SK-N-SH (cell line): ENCODE results near the gene BAG5.

Source experiments
- ELF1 ChIP-seq: IDR thresholded peaks from 2 replicates; pipeline ENCODE4 v1.4.0; 2012
- EP300 ChIP-seq, 2 experiments: IDR thresholded peaks; 2 replicates each; pipeline versions ENCODE4 v1.4.0 to v1.6.1; 2012; ENCODE audit warnings: borderline replicate concordance in 1 of 2, low read depth in 1 of 2, low read length in 1 of 2
- FOXJ3 ChIP-seq: sonication (generic); formaldehyde crosslinking; IDR thresholded peaks from 2 replicates; pipeline ENCODE4 v1.5.1; 2020; ENCODE audit warnings: mild to moderate bottlenecking, missing genetic modification reagents
- POLR2AphosphoS5 ChIP-seq: IDR thresholded peaks from 2 replicates; pipeline ENCODE4 v1.6.1; 2012; ENCODE audit warnings: low read depth, low read length
- RAD21 ChIP-seq: IDR thresholded peaks from 2 replicates; pipeline ENCODE4 v1.6.1; 2012; ENCODE audit warnings: mild to moderate bottlenecking, low read length
- TAF1 ChIP-seq: IDR thresholded peaks from 2 replicates; pipeline ENCODE4 v1.6.1; 2012; ENCODE audit warnings: low read depth, mild to moderate bottlenecking, low read length, moderate library complexity, borderline replicate concordance
- TCF12 ChIP-seq: IDR thresholded peaks from 2 replicates; pipeline ENCODE4 v1.4.0; 2012
- YY1 ChIP-seq: IDR thresholded peaks from 2 replicates; pipeline ENCODE4 v1.4.0; 2012; ENCODE audit warnings: low read depth, mild to moderate bottlenecking
- TF ChIP-seq, protein P1 (sequence below): fragments of 200-600 bp; sonication (generic); IDR thresholded peaks from 2 replicates; pipeline ENCODE4 v1.6.1; 2017; ENCODE audit warnings: antibody characterized with exemption, mild to moderate bottlenecking, moderate library complexity
- TF ChIP-seq, protein P2 (sequence below): fragments of 150-350 bp; IDR thresholded peaks from 2 replicates; pipeline ENCODE4 v1.6.1; 2017; ENCODE audit warnings: antibody characterized with exemption, low read length, low read depth, borderline replicate concordance
- TF ChIP-seq, protein P3 (sequence below): IDR thresholded peaks from 2 replicates; pipeline ENCODE4 v1.4.0; 2012; ENCODE audit warnings: low read depth, borderline replicate concordance

DNA sequence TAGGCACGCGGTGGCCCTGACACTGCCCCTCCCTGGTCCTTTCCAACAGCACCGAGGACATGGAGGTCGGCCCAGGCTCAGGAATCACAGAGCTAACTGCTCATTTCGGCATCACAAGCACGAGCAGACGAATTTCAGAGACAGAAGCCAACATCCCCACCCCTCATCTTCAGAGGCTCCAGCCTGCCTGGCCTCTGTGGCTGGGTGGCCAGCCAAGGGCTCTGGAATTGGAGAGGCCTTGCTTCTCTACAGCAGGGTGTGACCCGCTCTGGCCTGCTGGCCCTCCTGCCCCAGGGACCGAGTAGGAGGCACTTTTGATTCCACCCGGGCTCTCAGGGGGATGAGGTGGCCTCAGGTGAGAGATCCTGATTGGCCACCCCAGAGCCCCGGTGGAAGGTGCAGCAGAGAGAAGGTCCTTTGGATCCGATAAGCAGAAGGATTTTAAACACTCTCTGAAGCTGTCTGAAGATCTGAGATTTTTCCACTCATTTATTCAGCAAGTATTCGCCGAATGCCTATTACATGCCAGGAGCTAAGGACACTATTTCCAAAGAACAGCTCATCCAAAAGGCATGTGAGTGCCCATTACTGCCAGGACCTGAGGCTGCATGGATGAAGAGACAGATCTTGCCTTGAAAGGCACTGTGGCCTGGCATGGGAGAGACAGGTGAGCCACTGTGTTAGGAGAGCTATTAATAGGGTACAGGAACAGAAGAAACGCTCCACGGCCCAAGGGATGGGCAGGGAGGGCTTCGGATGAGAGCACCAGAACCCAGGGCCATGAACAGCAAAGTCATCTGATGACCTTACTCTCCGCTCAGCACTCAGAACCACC, 10.2 kb downstream of the BAG5 start:
- TF ChIP-seq POLR2AphosphoS5 (no peak), EP300 (IDR thresholded peaks at IDR 0.05; ENCODE audit: borderline replicate concordance in 1 of 2, low read depth in 1 of 2, low read length in 1 of 2) (no peak), FOXJ3 (no peak), TAF1 (no peak), RAD21 (no peak), TCF12 (peak; percentile 19; the same call in 1 of the 2 replicates), YY1 (no peak), ELF1 (no peak)
- TF ChIP-seq, protein P1, sequence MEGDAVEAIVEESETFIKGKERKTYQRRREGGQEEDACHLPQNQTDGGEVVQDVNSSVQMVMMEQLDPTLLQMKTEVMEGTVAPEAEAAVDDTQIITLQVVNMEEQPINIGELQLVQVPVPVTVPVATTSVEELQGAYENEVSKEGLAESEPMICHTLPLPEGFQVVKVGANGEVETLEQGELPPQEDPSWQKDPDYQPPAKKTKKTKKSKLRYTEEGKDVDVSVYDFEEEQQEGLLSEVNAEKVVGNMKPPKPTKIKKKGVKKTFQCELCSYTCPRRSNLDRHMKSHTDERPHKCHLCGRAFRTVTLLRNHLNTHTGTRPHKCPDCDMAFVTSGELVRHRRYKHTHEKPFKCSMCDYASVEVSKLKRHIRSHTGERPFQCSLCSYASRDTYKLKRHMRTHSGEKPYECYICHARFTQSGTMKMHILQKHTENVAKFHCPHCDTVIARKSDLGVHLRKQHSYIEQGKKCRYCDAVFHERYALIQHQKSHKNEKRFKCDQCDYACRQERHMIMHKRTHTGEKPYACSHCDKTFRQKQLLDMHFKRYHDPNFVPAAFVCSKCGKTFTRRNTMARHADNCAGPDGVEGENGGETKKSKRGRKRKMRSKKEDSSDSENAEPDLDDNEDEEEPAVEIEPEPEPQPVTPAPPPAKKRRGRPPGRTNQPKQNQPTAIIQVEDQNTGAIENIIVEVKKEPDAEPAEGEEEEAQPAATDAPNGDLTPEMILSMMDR = no peak
- TF ChIP-seq, protein P2, sequence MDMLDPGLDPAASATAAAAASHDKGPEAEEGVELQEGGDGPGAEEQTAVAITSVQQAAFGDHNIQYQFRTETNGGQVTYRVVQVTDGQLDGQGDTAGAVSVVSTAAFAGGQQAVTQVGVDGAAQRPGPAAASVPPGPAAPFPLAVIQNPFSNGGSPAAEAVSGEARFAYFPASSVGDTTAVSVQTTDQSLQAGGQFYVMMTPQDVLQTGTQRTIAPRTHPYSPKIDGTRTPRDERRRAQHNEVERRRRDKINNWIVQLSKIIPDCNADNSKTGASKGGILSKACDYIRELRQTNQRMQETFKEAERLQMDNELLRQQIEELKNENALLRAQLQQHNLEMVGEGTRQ = no peak
- TF ChIP-seq, protein P3, sequence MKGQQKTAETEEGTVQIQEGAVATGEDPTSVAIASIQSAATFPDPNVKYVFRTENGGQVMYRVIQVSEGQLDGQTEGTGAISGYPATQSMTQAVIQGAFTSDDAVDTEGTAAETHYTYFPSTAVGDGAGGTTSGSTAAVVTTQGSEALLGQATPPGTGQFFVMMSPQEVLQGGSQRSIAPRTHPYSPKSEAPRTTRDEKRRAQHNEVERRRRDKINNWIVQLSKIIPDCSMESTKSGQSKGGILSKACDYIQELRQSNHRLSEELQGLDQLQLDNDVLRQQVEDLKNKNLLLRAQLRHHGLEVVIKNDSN = no peak
